ENCODE measurements around the gene TNS1.

The TNS1 gene

DNA sequence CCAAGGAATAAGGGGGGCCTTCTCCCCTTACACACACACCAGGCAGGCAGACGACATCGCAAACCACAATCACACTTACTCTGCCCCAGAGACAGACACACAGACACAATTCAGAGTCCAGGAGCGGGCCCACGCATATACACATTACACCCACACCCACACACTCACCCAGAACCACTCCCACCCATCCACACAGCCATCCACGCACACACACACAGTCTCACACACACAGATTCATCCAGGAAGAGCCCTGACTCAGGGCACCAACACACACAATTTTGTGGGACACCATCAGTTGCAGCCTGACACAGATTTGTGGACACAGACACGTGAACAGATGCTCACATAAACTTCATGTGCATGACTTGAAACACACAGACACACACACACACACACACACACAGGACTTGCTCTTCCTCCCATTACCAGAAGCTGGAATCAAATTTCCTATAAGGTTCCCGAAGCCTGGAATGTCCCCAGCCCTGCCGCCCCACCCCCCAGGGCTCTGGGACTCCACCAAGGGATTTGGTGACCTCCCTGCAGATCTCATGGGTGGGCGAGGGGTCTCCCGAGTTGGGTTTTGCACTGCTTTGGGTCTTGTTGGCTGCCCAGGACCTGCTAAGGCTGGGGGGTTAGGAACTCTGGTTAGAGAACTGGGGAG lies 23.5 kb downstream of the TNS1 start:
- DNase-seq = no peak

- no peak for DNase-seq
Observed at GRCh38 chr2:217978536-217979150, 24.2 kb downstream of the TNS1 start.

- DNase-seq = no peak
Observed at GRCh38 chr2:217977840-217978535, 24.8 kb downstream of the TNS1 start.

- no peak for DNase-seq
Observed at GRCh38 chr2:217976301-217976700, 26.5 kb downstream of the TNS1 start.

DNA sequence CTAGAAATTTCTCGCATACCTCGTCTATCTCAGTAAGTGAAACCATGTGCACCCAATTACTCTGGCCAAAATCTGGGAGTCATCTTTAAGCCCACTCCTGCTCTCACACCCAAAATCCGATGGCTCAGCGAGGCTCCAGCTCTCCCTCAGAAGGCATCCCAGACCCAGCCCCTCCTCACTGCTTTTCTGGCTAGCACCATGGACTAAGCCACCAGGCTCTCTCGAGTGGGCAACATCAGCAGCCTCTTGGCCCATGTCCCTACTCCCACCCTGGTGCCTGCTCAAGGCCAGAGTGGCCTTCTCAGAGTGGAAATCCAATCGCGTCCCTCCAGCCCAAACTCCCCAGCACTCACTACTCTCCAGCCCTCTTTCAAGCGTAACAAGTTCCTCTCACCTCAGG lies 27.2 kb downstream of the TNS1 start:
- no peak for DNase-seq

GRCh38 chr2:217974389-217975005 lies 28.3 kb downstream of the TNS1 start:
- no peak for DNase-seq

DNA sequence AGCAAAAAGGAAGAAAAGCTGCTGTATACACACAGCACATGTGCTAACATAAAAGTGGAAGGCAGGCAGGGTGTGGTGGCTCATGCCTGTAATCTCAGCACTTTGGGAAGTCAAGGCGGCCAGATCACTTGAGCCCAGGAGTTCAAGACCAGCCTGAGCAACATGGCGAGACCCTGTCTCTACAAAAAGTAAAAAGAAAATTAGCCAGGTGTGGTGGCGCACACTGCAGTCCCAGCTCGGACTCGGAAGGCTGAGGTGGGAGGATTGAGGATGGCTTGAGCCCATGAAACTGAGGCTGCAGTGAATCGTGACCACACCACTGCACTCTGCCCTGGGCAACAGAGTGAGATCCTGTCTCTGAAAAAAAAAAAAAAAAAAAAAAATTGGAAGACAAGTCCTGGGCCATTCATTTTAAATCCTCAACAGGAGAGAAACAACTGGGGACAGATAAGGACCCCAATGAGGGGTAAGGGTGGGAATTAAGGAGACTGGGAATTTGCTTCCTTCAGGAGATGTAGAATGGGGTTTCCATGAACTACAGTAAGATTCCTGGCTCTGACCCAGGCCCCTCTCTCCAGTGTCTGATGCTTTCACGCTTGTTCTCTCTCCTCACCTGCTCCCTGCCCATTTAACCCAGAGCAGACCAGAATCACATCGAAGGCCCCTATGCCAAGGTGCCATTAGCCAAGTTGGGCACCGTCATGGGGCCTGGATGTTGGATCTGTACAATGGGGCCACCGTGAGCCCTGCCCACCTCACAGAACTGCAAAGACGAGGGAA lies 29.6 kb downstream of the TNS1 start:
- no peak for DNase-seq

DNA sequence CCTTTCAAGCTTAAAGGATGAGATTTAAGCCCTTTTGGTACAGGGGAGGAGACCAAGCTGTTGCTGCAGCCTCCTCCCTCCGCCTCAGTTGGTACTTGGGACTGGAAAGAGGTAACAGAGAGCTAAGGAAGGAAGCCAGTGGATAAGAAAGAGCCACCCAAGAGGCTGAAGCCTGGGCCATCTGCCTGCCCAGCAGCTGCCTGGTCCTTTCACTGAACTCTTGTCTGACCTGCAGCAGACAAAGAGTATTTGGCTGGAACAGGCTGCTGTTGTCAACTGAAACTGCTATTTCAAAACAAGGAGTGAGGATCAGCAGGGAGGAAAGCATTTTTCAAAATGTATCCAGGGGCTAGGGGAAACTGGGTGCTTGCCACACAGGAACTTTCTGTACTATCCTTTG lies 30.3 kb downstream of the TNS1 start:
- no peak for DNase-seq

- DNase-seq = no peak
Observed at GRCh38 chr2:217972037-217972436, 30.8 kb downstream of the TNS1 start.

GRCh38 chr2:217971166-217971565 lies 31.6 kb downstream of the TNS1 start:
- no peak for DNase-seq

- no peak for DNase-seq
Observed at GRCh38 chr2:217970206-217970605, 32.6 kb downstream of the TNS1 start.

- no peak for DNase-seq
Observed at GRCh38 chr2:217969588-217969987, 33.2 kb downstream of the TNS1 start.

- no peak for DNase-seq
Observed at GRCh38 chr2:217968023-217968422, 34.8 kb downstream of the TNS1 start.

DNA sequence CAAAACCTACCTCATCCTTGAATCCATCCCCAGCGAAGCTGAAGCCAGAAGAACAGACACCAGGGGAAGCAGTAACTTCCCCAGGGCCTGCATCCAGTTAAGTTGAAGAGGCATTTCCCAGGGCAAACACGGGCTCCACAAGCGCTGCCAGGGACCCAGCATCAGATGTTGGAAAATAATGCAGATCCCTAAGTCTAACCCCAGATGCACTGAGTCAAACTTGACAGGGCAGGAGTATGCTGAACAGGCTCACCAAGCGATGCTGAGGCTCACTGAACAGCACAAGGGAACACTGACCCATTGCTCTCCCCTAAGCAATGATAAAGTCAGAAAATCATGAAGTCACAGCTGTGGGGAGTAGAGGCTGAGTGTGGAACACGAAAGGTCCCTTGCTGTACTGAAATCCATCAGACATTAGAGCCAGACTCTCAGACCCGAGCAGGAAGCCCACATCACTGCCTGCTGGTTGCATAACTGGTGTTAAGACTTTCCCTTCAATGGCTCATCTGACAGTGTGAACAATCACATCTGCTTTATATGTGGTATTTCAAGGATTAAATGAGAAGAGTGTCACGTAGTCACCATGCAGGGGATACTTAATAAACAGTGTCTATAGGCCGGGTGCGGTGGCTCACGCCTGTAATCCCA lies 36.2 kb downstream of the TNS1 start:
- DNase-seq = no peak

GRCh38 chr2:217964275-217965161 lies 38.3 kb downstream of the TNS1 start:
- no peak for DNase-seq

DNA sequence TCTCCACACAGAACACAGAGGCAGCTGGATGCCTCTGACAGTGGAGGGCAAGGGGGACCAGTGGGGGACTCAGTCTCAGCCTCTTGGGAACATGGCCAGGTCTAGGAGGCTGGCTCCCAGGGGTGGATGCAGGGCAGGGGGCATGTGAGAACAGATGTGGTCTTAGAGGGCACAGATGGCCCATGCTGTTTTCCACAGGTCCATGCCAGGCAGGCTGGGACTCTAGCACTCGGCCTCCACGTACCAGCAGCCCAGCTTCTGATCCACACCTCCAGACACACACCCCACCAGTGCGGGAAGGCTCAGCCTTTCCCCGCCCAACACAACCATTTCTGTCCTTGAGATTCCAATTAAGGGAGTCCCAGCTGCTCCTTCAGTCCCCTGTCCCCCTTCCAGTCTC lies 42.4 kb downstream of the TNS1 start:
- DNase-seq = no peak

GRCh38 chr2:217959723-217960122 lies 43.1 kb downstream of the TNS1 start:
- no peak for DNase-seq

- no peak for DNase-seq
Observed at GRCh38 chr2:217958884-217959225, 43.9 kb downstream of the TNS1 start.

DNA sequence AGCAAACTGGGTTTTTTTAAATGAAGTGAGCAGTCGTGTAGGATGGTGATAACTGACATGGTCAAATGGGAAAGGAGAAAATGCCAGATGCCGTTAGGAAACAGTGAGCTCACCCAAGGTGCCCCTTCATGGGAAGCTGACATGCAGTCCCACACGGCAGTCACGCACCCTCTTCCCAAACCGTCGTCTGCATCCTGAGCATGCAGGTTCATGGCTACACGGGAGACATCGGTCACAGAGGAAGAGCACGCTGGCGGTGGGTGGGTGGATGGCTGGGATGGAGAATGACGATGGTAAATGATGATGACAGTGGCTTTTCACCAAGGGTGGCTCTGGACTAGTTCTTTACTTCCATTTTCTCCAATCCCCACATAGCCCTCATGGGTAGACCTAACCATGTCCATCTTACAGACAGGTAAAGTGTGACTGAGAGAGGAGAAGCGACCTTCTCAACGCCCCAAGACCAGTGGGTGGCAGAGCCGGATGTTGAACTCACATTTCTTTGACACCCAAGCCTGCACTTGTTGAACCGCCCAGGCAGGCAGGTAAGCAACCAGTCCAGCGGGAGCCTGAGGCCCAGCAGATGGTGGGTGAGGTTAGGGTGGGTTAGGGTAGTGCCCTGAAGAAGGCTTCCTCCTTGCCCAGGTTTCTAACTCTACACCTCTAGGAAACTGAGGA lies 44.5 kb downstream of the TNS1 start:
- no peak for DNase-seq

GRCh38 chr2:217956586-217957457 lies 46.0 kb downstream of the TNS1 start:
- no peak for DNase-seq
